ENCODE results near the gene CYP1B1. TPM values are rescaled to one million over a fixed set of nuclear protein-coding genes. Genes with fewer than 3 reads are reported as not detected.

The CYP1B1 gene
- polyA plus RNA-seq, 1 experiment, result 1.8 TPM

- no peak overlapping the region for H3K4me3 ChIP-seq (ENCODE audit: low read depth, low read length)
- POLR2A ChIA-PET, result no interaction called here
- CTCF ChIA-PET, result interaction anchor here (1.4 kb wide), 1 partner anchor 19 kb away, joined by 3 read pairs; no protein-coding TSS in a partner anchor
- no peak for DNase-seq (ENCODE audit: low read depth)
- H3K27me3 ChIP-seq (ENCODE audit: control insufficient read depth, insufficient read depth, low read length), result peaks cover 11% of the 10 kb centered on the region
- TF ChIP-seq, protein P1, sequence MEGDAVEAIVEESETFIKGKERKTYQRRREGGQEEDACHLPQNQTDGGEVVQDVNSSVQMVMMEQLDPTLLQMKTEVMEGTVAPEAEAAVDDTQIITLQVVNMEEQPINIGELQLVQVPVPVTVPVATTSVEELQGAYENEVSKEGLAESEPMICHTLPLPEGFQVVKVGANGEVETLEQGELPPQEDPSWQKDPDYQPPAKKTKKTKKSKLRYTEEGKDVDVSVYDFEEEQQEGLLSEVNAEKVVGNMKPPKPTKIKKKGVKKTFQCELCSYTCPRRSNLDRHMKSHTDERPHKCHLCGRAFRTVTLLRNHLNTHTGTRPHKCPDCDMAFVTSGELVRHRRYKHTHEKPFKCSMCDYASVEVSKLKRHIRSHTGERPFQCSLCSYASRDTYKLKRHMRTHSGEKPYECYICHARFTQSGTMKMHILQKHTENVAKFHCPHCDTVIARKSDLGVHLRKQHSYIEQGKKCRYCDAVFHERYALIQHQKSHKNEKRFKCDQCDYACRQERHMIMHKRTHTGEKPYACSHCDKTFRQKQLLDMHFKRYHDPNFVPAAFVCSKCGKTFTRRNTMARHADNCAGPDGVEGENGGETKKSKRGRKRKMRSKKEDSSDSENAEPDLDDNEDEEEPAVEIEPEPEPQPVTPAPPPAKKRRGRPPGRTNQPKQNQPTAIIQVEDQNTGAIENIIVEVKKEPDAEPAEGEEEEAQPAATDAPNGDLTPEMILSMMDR (IDR thresholded peaks at IDR 0.05; ENCODE audit: insufficient read depth, low read depth, low read length), result no peak
- H3K36me3 ChIP-seq (ENCODE audit: control insufficient read depth, insufficient read depth, low read length), result no peaks in the 10 kb centered on the region
These were observed 19.4 kb upstream of the CYP1B1 start for GRCh38 chr2:38095079-38095995.

GRCh38 chr2:38093527-38094165, 17.7 kb upstream of the CYP1B1 start:
- H3K4me3 ChIP-seq (ENCODE audit: low read depth, low read length), result no peak overlapping the region
- H3K36me3 ChIP-seq (ENCODE audit: control insufficient read depth, insufficient read depth, low read length), result no peaks in the 10 kb centered on the region
- no peak for DNase-seq (ENCODE audit: low read depth)
- ChIA-PET CTCF (interaction anchor here (1.7 kb wide), 1 partner anchor 22 kb away, joined by 5 read pairs; no protein-coding TSS in a partner anchor), POLR2A (no interaction called here)
- H3K27me3 ChIP-seq (ENCODE audit: control insufficient read depth, insufficient read depth, low read length), result peaks cover 10% of the 10 kb centered on the region
- TF ChIP-seq, protein P1 (IDR thresholded peaks at IDR 0.05; ENCODE audit: insufficient read depth, low read depth, low read length), result no peak

GRCh38 chr2:38092196-38092902, 16.4 kb upstream of the CYP1B1 start:
- Histone ChIP-seq H3K36me3 (ENCODE audit: control insufficient read depth, insufficient read depth, low read length) (no peaks in the 10 kb centered on the region), H3K27me3 (ENCODE audit: control insufficient read depth, insufficient read depth, low read length) (peaks cover 10% of the 10 kb centered on the region), H3K4me3 (ENCODE audit: low read depth, low read length) (no peak overlapping the region)
- DNase-seq (ENCODE audit: low read depth), result no peak
- CTCF ChIA-PET, result interaction anchor here (1.1 to 1.7 kb wide), 4 partner anchors 14 to 23 kb away, joined by 3 to 5 read pairs (median 4); no protein-coding TSS in a partner anchor
- TF ChIP-seq, protein P1 (IDR thresholded peaks at IDR 0.05; ENCODE audit: insufficient read depth, low read depth, low read length), result no peak
- POLR2A ChIA-PET, result no interaction called here

- no peak overlapping the region for H3K4me3 ChIP-seq (ENCODE audit: low read depth, low read length)
- H3K27me3 ChIP-seq (ENCODE audit: control insufficient read depth, insufficient read depth, low read length), result peaks cover 11% of the 10 kb centered on the region
- H3K36me3 ChIP-seq (ENCODE audit: control insufficient read depth, insufficient read depth, low read length), result no peaks in the 10 kb centered on the region
- ChIA-PET CTCF (interaction anchor here (1.1 to 1.7 kb wide), 3 partner anchors 14 to 18 kb away, joined by 3 to 4 read pairs (median 3); no protein-coding TSS in a partner anchor), POLR2A (no interaction called here)
- no peak for DNase-seq (ENCODE audit: low read depth)
- TF ChIP-seq, protein P1 (IDR thresholded peaks at IDR 0.05; ENCODE audit: insufficient read depth, low read depth, low read length), result no peak
These were observed 15.8 kb upstream of the CYP1B1 start for GRCh38 chr2:38091760-38092159.

Data from BJ (cell line).